T-helper 2 cell (primary cell): ENCODE data around the gene ARL6IP5.

Source experiments
- DNase-seq, 5 experiments: peaks; one replicate each; pipeline versions ENCODE4 v3.0.0 to v3.0.0-alpha.2; 2012 to 2022

The ARL6IP5 gene

DNA sequence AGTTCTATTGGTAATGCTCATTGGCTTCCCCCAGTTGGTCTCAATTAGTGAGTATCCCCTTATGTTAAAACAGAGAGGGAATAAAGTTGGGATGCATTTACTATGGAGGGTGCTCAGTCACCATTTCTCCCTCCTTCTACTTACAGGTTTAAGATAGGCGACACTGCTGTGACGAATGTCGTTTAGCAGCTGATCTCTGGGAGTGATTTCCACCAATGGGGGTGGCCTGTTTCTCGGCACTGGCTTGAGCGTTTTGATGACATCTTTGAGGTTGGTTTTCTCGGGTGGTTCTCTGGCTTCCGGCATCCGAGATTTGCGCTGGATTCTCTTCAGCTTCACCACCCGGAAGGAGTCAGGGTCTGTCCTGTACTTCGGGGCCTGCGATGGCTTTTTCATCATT lies 33.8 kb downstream of the ARL6IP5 start:
- no peak for DNase-seq

DNA sequence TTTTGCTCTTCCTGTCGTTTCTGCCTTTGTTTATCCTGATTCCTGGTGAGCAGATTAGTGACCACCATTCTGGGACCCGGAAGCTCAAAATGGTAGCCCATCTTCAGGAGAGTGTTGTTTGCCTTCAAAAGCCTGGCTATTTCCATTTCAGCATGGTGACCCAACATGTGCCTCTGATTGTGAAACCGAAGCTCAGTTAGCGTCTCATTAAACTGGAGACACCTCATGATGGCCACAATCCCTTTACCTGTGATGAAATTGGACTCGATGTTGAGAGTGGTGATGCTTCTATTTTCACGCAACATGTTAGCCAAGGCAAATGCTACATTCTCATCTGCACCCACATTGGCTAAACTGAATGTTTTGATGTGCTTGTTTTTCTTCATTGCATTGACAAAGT lies 34.4 kb downstream of the ARL6IP5 start:
- DNase-seq: no peak

DNA sequence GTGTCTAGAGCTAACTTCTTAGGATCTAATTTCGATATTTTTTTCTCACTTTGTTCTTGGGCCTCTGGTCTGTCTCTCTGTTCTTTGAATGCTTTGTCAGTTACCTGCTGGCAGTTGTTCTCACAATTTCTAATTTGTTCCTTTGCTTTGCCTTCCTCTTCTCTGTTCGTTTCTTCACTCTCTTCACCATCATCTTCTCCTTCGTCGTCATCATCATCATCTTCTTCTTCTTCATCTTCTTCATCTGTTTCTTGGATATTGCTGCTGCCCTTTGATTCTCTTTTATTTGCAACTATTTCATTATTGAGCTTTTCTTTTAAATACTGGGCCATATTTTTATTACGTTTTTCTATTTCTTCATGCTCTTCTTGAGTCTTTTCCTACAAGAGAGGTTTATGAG lies 34.9 kb downstream of the ARL6IP5 start:
- no peak for DNase-seq

DNA sequence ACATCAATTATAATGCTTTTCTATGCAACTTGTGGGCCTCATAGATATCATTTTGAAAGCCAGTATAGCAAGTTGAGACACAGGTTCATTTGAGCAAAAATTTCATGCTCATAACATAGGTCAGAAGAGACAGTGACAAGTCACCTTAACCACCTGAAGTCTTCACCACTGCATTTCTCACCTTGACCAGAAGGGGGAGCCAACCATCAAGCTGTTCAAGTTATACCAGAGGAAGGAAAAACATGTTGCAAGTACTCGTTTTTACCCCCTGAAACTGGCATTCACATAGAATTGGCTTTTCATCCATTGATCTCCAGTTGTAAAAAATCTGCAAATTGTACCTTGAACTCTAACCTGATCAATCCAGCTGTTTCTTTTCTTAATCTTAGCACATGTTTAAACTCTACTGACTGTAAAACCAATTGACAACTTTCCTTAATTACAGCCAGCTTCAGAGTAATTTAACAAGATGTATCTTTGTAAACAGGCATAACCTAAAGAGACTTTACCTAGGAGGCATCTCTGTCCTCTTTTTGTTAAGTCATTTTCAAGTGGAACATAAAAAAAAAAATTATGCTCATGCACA lies 36.2 kb downstream of the ARL6IP5 start:
- DNase-seq: peak; percentile 20 to 83 (median 60)

DNA sequence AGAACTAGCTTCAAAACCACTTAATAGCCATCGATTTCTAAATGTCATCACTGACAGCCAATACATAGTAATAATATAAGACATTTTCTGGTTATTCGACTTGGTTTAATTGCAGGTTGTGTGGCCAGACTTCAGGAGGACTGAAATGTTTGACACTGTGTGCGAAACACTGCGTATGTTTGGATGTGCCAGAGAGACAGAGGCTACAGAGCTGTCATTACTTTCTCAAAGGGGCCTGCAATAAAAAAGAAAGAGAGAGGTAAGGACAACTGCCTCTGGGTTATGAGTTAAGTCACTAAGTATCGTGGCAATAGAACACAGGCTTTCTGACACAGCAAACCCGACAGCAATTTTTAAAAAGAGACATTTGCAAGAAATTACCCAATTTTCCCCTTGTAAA lies 36.8 kb downstream of the ARL6IP5 start:
- no peak for DNase-seq

DNA sequence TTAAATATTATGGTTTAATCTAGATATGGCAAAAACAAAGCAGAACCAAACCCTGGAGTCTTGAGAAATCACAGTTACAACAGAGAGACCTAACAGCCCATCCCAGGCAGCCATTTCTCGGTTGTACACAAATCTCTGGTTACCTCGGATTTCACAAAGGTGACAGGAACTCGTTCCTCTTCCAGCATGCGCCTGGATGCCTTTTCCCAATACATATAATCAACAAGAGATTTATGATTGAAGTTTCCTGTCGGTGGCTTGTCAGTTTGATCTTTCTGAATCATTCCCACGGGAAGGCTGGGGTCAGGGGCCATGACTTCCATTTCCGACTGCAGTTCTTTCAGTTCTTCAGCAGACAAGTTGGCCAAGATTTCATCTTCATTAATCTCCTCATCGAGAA lies 37.2 kb downstream of the ARL6IP5 start:
- no peak for DNase-seq

DNA sequence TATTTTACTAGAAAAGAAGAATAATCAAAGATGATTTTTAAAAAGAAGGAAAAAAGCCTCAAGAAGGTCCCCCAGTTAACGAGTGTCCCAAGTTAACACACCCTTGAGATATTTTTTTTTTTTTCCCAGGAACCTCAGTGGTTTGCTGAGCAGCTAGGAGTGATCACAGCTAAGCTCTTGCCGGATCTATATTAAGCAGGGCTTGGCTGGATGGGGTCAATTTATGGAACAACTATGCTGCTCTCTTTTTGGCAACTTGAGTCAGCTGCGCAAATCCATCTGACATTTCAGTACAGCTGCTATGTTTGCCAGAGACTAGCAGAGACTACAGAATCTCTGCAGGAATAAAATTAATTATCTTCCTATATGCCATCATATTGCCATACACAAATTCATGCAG lies 37.7 kb downstream of the ARL6IP5 start, which contains the start of gene LMOD3:
Gene LMOD3, minus strand, starts transcription at position 193 of the 400 bp plus-strand sequence. CDS start 209 bp downstream, outside the sequence.
- DNase-seq: no peak

DNA sequence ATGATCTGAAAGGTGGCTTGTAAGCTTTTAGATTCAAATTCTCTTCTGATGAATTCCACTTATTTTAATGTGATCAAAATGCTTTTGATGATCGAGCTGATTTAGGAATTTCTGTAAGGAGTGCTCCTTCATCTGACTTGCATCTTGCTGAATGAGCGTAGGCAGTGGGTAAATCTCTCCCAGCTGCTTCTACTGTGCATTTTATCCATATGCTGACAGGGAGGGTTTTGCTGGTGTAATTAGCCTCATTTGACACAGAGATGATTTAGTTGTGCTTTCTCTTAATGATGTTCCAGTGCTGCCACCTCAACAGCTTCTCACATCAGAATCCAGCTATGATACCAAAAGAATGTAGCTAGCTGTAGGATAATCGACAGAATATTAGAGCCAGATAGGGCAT lies 41.5 kb downstream of the ARL6IP5 start:
- no peak for DNase-seq

DNA sequence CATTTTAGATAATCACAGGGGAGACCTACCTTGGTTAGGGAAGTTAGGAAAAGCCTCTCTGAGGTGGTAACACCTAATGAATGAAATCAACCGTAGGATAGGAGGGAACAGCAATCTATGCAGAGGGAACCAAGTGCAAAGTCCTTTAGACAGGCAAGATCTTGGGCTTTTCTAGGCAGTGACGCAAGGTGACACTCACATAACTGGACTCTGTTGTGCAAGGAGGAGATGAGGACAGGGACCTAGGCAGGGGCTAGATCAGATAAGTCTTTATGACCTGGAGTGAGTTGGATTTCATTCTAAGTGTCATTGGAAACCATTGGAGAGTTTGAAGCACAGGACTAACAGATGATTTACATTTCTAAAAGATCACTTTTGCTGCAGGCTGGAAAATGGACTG lies 42.3 kb downstream of the ARL6IP5 start:
- no peak for DNase-seq

DNA sequence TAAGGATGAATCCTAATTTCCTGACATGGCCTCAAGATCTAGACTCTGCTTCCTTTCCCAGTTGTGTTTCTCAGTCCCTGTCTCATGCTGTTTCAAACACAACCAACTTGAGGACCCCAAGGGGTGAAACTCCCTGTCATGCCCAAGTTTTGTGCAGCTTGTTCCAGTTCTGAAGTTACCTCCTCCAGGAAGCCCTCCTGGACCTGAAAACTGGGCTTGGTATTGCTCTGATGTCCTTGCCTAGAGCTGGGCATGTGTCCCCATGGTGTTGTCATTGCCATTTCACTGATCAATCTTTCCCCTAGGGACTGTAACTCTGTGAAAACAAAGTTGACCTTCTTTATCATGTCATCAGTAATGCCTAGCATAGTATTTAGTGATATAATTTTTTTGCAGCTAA lies 43.8 kb downstream of the ARL6IP5 start:
- DNase-seq: no peak

DNA sequence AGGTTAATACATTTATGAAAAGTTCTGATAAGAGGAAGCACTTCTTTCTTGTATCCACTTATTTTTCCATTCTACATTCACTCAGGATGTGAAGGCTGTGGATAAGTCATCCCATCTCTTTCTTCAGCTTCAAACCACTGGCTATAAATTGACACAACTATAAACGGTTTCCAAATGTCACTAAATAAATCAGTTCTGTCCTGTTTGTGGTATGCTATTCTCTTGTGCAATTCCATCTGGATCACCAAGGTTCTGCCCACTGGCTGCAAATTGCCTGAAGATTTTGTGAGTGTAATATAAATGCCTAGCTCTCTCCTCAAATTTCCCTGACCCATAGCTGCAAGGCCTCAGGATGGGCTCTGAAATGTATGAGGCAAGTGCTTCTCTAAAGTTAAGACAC lies 44.8 kb downstream of the ARL6IP5 start:
- DNase-seq: no peak

DNA sequence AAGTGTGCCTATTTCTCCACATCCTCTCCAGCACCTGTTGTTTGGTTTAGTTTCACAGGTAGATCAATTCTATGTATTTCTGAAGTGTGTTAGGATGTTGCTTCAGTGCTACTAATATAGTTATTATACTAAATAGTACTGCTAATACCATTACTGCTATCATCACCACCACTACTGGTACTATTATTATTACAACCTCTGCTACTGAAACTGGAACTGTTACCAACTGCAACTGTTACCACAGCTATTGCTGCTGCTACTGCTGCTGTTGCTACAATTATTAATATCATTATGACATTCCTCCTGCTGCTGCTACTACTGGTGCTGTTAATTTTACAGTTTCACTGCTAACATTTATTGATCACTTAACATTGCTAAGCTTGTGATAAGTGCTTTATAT lies 46.0 kb downstream of the ARL6IP5 start:
- peak in 1 of 5 experiments; percentile 36 for DNase-seq

DNA sequence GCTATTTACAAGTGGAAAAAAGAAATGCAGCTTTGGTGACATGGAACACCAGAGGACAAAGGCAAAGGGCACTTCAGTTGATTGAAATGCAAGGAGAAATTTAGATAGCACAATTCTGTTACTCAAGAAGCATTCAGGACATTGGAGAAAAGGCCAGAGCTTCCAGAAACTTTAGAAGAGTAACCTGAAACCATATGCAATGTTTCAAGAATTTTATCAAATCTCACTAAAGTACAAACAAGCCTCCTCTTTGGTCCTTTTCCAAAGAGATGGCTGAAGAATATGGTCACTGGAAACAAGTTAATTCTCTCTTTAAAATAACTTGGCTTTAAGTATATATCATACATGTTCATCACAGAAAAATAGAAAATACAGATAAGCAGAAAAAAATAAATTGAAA lies 52.3 kb downstream of the ARL6IP5 start:
- DNase-seq: no peak

DNA sequence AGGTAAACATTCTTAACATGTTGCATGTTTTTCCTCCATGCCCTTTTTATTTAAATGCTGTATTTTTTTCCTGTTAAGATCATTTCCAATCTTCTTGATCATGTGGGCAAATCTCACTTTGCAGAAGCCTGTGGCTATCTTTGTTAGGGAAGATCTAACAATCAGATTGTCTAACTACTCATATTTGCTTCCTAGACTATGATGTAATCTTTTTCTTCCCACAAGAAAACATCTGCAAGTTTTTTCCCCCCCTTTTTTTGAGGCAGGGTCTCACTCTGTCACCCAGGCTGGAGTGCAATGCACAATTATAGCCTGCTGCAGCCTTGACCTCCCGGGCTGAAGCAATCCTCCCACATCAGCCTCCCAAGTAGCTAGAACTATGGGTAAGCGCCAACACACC lies 52.7 kb downstream of the ARL6IP5 start:
- no peak for DNase-seq

DNA sequence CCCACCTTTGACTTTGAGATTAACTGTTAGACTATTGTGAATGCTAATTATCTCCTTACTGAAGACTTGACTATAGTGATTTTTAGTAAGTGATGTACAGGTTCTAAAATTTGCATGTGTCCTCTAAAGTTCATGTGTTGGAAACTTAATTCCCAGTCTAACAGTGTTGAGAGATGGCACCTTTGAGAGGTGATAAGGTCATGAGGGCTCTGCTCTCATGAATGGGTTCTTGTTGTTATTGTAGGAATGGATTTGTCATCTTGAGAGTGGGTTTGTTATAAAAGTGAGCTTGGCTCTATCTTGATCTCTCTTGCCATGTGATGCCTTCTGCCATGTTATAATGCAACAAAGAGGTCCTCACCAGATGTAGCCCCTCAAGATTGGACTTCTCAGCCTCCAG lies 56.6 kb downstream of the ARL6IP5 start:
- no peak for DNase-seq

DNA sequence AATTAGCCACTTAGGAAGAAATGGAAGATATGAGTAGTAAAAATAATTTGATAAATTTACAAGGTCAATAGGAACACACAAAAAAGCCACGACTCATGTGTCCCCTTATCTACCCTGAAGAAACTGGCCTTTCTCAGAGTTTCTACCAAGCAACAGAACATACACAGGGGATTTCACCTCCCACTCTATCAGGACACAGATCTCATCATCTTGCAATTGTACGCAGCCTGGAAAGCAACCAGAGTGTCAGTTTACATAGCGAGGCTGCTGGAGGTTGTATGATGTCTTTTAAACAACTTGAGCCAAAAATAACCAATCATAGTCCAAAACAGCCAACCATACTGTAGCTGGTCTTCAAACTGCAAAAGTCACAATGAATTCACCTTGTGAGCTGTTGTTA lies 57.4 kb downstream of the ARL6IP5 start:
- no peak for DNase-seq

DNA sequence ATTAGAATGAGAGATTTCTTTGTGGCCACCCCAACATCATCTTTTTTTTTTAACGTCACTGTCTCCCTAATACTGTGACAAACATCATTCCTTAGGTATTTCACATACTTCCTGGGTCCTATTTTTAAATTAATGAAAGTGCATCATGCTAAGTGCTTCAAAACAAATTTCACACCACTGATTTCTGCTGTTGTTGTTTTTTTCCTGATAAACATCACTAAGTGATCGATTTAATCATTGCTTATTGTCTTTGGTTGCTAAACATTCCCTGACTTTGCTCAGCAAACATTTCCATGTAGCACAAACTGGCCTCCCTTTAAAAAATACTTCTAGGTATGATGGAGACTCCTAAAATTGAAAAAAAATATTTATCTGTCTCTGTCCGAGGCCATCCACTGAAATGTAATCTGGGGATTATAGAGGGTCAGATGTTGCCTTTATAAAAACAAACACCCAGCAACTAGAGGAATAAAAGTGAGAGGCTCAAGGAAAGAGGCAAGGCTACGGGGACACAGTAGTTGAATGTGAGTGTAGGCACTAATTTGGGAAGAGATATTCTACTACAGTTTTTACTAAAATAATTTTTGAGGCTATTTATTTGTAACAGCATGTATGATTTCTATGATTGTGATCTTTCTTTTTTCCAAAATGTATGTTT lies 58.2 kb downstream of the ARL6IP5 start:
- DNase-seq: no peak

DNA sequence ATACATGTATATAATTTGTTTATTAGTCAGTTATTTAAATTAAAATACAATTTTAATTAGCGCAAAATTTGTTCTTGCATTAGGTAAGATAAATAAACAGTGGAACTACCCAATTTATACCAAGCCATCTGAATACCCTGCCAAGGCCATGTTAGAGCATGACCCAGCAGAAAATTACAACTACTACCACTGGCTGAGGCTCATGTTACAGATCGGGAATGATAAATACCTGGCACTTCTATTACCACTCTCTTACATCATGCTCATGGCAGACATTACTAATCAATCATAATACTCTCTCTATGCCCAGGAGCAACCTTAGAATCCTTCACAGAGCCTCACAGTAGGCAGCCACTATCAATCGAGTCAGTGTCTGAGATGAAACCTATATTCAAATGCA lies 58.9 kb downstream of the ARL6IP5 start:
- no peak for DNase-seq

DNA sequence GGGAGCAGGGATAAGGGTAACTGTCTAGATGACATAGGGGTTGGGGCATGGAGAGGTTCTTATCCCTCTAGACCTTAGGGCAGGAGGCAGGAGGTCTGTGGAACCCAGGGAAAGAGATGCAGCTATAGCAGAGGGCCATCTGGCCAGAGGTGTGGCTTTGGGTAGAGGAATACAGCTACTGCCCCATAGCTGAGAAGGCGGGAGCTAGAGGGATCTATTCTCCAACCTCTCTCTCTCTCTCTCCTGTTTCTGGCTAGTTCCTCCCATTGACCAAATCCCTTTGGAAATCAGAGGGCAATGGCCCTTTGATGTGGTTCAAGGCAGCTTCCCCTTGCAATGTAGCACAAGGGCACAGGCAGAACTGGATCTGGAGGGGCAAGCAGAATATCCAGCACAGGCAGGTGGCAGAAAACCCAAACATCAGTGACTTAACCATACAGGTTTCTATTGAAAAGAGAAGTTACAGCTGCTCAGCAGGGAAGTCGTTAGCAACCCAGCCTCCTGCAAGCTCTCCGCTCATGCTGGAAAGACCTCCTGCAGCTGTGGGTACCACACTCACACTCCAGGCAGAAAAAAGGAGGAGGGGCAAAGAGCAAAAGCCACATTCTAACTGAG lies 60.0 kb downstream of the ARL6IP5 start:
- DNase-seq: no peak

DNA sequence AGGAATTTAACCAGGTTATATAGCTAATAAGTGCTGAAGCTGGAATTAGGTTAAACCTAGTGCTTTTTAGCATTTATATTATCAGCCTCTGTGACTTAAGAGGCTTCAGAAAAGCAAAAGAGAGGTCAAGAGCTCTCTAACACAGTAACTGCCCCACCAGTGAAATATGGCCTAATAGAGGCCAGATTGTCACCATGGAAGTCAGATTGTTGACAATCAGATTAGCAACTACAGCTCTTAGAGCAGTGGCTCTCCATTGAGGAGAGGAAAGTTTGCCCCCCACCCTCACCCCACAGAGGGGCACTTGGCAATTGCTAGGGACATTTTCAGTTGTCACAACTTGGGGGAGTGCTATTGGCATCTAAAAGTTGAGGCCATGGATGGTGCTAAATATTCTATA lies 61.0 kb downstream of the ARL6IP5 start:
- DNase-seq: no peak

DNA sequence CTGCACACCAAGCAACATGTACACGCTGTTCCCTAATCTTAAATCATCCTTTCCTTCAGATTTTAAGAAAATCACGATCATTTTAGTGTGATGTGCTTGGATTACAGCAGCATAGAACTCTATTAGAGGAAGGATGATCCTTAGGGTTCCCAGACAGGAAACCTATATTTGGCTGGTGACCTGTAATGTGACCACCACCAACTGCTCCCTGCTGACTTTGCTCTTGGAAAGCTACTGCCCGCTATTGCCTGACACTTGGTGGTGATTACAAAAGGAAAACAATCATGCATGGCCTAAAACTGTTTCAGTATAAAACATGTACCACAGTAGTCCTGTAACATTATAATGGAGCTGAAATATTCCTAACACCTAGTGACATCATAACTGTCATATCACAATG lies 64.8 kb downstream of the ARL6IP5 start:
- DNase-seq: no peak
